ENCODE data around the gene SLC11A1.

SLC11A1 gene

DNA sequence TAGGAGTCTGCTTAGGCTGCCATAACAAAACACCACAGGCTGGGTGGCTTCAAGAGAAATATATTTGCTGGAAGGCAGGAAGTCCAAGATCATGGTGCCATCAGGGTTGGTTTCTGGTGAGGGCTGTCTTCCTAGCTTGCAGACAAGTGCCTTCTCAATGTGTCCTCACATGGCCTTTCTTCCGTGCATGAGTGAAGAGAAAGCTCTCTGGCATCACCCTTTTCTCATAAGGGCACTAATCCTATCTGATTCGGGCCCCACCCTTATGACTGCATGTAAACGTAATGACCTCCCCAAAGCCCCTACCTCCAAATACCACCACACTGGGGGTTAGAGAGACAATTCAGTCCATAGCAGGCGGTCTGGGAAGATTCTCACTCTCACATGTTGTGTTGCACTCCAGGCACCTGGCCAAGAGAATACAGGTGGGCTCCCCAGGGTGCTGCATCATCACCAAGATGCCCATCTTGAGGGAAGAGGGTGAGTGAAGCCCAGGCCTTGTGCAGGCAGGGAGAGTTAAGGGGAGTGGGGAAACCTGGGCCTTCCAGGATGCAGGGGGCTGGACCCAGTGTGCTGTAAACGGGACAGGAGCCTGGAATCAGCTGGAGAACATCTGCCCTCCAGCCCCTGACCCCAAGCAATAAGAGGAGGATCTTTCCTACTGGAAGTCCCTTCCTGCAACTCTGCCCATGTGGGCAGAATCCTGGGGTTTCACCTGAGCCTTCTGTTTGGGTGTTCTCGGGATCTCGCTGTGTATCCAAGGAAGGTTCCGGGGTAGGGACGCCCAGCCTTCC lies 15.3 kb upstream of the SLC11A1 start:
- DNase-seq (ENCODE audit: low read depth in 2 of 2): no peak

DNA sequence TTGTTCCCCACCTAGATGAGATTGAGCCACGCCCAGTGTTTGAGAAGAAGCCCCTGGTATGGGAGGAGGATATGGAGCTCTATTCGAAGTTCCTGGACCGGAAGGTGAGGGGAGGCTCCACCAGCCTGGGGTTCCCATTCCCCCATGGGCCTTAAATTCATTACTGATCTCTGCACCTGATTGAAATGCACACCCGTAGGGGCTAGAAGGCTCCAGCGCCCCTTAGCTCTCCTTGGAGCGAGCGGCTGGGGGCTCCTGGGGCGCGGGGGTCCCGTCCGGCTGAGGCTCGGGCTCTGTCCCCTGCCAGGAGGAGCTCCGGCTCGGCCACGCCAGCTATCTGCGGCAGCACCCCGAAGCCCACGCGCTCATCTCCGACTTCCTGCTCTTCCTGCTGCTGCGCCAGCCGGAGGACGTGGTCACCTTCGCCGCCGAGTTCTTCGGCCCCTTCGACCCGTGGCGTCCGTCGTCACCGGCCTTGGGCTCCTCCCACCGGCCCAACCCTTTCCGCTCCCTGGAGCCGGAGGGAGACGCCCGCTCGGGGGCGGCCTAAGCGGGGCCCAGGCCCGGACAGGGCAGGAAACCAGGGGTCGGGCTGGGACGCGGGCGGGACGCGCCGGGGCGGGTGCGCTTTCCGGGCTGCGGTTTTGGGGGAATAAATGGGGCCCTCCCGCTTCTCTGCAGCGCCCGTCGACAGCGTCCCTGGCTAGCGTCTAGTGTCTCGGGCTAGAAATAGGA lies 14.5 kb upstream of the SLC11A1 start:
- DNase-seq (ENCODE audit: low read depth in 2 of 2): no peak

DNA sequence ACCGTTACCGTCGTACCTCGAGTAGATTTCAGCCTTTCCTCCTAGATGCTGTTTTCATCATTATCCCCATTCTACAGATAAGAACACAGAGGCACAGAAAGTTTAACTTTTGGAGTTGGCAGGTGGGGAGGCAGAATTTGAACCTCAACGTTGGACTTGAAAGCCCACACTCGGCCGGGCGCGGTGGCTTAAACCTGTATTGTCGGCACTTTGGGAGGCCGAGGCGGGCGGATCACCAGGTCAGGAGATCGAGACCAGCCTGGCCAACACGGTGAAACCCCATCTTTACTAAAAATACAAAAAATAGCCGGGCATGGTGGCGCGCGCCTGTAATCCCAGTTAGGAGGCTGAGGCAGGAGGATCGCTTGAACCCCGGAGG lies 13.9 kb upstream of the SLC11A1 start:
- DNase-seq (ENCODE audit: low read depth in 2 of 2): no peak

DNA sequence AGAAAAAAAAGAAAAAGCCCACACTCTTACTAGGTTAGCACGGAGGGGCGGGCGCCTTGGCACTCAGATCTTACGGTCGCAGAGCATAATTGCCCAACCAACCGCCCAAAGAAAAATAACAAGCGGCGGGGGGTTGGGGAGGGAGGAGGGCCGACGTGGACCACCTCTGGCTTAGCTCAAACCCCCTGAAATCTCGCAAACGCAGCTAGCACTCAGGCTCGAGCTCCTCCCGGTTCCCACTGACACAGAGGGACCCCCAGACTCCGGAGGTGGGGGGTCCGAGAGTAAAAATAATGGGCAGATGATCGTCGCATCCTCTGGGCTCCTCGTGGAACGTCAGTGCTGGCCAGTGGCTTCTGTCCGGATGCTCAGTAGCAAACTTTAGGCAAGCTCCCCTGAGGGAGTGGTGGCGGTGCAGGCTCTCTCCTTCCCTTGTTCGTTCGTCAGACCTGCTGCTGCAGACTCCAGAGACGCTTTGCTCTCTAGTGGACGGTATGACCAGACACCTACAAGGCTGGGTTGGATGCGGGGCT lies 13.4 kb upstream of the SLC11A1 start:
- no peak for DNase-seq (ENCODE audit: low read depth in 2 of 2)

DNA sequence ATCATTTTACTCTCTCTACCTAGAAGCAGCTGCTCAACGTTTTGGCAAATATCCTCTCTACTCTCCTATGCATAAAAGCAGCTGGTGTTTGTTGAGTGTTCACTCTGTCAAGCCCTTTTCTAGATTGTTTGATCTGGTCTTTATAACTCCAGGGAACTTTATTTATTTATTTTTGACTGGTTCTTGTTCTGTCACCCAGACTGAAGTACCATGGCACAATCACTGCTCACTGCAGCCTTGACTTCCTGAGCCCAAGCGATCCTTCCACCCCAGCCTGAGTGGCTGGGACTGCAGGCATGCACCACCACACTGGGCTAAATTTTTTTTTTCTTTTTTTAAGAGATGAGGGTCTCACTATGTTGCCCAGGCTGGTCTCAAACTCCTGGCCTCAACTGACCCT lies 12.7 kb upstream of the SLC11A1 start:
- no peak for DNase-seq (ENCODE audit: low read depth in 2 of 2)

DNA sequence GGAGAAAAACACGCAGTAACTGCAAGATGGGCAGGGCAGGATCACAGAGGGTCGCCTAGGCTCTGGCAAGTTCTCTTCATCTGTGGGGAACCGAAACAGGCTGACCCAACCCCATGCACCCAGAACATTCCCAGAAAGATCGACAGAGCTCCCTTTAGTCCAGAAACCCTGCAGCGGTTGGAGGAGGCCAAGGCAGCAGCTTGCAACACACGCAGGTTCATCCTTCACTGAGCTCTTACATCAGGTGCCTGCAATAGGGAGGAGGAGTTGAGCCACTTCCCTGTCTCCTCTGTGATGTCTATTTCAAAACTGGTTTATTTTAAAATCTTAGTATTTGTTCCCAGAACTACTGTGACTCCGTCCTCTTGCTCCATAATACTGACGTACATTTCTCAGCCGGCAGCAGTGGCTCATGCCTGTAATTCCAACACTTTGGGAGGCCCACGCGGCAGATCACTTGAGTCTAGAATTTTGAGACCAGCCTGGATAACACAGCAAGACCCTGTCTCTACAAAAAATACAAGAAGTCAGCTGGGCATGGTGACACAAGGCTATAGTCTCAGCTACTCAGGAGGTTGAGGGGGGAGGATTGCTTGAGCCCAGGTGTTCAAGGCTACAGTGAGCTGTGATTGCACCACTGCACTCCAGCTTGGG lies 11.5 kb upstream of the SLC11A1 start:
- DNase-seq (ENCODE audit: low read depth in 2 of 2): no peak

DNA sequence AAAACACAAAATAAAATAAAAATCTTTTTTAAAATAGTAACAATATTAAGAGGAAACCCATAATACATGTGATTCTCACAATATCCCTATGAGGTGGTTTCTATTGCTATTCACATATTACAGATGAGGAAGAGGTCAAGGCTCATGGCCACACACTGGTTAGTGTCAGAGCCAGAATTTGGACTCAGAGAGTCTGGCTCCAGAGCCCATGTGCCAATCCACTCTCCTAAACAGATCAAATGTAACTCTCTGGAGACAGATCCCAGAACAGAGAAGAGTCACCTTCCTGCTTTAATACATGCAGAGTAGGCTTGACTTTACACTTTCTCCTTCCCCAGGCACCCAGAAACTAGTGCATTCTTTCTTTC lies 10.1 kb upstream of the SLC11A1 start:
- no peak for DNase-seq (ENCODE audit: low read depth in 2 of 2)

DNA sequence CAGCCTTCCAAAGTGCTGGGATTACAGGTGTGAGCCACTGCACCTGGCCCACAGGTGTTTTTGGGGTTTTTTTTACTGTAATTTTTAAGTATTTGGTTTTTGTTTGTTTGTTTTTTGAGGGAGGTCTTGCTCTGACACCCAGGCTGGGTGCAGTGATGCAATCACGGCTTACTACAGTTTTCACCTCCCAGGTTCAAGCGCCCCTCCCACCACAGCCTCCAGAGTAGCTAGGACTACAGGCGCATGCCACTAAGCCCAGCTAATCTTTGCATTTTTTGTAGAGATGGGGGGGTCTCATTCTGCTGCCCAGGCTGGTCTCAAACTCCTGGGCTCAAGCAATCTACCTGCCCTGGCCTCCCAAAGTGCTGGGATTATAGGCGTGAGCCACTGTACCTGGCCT lies 7.3 kb upstream of the SLC11A1 start:
- no peak for DNase-seq (ENCODE audit: low read depth in 2 of 2)

DNA sequence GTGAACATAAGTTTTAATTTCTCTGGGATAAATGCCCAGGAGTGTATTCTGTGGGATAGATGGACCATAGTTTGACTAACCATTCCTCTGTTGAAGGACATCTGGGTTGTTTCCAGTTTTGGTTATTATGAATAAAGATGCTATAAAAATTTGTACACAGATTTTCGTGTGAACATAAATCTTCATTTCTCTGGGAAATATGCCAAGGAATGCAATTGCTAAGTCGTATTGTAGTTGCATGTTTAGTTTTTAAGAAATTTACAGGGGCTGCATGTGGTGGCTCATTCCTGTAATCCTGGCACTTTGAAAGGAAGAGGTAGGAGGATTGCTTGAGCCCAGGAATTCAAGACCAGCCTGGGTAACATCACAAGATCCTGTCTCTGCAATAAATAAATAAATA lies 6.9 kb upstream of the SLC11A1 start:
- DNase-seq (ENCODE audit: low read depth in 2 of 2): peak; percentile 87 to 88

DNA sequence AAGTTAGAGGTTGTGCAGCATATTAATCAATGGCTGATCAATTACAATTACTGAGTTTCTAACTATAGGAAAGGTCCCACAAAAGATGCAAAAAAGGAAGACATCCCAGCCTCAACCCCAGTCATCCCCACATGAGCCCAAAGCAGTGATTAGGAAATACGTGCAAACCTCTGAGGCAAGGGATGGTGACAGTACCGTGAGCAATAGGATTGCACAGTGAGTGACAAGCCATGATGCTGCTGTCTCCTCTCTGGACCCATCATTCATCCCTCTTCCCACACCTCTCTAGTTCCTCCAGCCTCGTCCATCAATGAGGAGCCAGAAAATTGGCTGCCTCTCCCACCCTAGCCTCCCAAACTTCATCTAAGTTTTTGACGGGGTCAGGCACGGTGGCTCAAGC lies 4.0 kb upstream of the SLC11A1 start:
- no peak for DNase-seq (ENCODE audit: low read depth in 2 of 2)

DNA sequence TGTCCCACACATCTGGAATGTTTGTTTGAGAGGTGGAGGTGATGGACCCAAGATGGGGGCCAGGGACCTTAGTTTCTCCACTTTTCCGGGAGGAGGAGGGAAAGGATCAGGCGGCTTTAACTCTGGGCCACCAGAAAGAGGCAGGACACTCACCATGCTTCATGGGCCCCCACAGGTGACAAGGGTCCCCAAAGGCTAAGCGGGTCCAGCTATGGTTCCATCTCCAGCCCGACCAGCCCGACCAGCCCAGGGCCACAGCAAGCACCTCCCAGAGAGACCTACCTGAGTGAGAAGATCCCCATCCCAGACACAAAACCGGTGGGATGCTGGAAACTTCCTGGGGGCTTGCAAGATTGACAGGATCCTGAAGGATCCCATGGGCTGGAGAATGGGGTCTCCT lies 712 bp downstream of the SLC11A1 start:
- DNase-seq (ENCODE audit: low read depth in 2 of 2): no peak

DNA sequence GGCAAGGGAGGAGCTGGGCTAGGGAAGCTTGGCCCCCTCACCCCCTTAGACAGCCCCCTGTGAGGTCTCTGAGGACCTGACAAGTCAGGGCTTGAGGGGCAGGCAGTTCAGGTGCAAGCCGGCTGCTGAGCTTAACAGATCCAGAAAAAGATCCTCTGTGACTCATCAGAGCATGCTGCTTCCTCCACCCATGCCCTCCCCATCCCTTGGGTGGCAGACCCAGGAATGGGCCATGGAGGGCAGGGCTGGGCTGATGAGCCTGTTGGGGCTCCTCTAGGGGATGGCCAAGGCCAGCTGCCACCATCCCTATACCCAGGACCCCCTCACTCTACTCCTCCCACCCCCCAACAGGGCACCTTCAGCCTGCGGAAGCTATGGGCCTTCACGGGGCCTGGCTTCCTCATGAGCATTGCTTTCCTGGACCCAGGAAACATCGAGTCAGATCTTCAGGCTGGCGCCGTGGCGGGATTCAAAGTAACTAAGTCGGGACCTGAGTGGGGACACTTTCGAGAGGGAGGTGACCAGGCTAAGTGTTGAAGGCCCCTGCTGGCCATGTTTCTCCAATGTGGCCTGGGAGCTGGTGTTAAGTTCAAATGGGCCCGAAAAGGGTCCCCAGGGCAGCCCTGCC lies 1.9 kb downstream of the SLC11A1 start:
- DNase-seq (ENCODE audit: low read depth in 2 of 2): no peak

DNA sequence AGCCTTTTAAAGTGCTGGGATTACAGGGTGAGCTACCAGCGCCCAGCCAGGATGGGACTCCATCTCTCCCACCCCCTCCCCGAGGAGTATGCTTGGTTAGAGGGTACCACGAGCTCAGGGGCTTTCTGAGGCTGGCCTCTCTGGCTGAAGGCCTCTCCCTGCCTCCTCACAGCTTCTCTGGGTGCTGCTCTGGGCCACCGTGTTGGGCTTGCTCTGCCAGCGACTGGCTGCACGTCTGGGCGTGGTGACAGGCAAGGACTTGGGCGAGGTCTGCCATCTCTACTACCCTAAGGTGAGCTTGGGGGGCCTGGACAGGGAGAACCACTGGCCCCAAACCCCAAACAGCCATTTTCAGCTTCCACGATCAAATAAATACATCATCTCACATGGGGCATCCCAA lies 2.9 kb downstream of the SLC11A1 start:
- no peak for DNase-seq (ENCODE audit: low read depth in 2 of 2)

DNA sequence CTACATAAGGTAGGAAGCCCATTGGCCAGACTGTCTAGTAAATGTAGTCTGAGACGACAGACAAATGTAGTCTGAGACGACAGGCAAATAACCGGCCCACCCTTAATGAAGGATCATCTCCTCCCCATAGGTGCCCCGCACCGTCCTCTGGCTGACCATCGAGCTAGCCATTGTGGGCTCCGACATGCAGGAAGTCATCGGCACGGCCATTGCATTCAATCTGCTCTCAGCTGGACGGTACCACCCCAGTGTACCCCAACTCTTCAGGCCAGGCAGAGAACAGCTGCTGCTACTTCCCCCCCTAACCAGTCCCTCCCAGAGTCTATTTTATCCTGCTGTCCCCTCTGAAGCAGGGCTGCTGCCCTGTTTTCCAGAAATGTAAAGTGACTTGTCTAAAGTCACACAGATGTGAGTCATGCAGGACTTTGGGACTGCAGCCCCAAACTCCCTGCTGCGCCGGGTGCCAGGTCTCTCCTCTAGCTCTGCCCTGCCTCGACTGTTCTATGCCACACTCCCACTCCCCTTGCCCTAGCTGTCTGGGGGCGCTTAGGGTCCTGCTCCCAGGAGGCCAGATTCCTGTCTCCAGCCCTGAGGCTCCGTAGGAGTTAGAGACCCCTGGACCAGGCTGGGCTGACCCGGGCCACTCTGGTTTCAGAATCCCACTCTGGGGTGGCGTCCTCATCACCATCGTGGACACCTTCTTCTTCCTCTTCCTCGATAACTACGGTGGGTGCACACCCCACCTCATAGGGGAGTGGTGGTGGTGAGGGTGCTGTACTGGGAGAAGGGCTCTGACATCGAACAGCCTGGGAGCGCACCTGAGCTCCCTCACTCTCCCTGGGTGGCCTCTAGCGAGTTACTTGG lies 4.7 kb downstream of the SLC11A1 start:
- DNase-seq (ENCODE audit: low read depth in 2 of 2): no peak

DNA sequence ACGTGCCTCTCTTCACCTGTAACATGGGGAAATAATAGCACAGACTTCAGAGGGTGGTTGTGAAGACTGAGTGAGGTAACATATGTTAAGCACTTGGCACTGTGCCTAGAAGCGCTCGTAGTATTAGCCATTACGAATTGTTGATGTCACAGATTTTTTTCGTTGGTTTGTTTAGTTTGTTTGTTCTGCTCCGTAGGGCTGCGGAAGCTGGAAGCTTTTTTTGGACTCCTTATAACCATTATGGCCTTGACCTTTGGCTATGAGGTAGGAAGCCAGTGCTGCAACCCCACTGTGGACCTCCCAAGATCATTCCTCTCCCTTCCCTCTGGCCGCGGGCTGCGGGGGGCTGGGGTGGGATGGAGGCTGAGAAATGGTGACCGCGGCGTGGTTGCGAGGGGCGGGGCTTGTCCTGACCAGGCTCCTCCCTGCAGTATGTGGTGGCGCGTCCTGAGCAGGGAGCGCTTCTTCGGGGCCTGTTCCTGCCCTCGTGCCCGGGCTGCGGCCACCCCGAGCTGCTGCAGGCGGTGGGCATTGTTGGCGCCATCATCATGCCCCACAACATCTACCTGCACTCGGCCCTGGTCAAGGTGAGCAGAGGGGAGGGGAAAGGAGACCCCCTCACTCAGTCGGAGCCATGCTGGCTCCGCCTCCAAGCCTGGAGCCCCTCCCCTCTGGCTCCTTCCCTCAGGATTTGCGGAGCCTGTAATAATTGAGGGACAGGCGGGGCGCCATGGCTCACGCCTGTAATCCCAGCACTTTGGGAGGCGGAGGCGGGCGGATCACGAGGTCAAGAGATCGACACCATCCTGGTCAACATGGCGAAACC lies 5.5 kb downstream of the SLC11A1 start:
- peak in 1 of 2 experiments; percentile 26 for DNase-seq (ENCODE audit: low read depth in 2 of 2)

DNA sequence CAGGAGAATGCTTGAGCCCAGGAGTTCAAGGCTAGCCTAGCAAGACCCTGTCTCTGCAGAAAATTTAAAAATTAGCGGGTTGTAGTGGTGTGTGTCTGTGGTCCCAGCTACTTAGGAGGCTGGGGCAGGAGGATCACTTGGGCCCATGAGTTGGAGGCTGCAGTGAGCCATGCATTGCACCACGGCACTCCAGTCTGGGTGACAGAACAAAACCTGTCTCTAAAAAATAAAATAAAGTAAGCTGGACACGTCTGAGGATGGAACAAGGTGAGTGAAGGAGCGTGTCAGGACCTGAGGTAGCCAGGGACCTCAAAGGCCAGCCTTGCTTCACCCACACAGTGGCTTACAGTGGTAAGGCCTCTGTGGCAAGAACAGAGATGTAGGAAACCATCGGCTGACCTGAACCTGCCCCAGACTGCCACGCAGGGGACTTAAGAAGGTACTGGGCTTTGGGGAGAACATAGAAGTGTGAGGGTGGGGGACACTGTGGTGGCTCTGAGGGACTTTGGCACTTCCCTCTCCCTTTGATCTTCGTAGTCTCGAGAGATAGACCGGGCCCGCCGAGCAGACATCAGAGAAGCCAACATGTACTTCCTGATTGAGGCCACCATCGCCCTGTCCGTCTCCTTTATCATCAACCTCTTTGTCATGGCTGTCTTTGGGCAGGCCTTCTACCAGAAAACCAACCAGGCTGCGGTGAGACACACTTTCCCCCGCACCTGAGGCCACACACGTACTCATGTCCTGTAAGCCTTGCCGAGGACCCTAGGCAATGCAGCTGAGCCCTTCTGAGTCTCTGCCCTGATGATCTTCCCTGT lies 7.5 kb downstream of the SLC11A1 start:
- no peak for DNase-seq (ENCODE audit: low read depth in 2 of 2)

DNA sequence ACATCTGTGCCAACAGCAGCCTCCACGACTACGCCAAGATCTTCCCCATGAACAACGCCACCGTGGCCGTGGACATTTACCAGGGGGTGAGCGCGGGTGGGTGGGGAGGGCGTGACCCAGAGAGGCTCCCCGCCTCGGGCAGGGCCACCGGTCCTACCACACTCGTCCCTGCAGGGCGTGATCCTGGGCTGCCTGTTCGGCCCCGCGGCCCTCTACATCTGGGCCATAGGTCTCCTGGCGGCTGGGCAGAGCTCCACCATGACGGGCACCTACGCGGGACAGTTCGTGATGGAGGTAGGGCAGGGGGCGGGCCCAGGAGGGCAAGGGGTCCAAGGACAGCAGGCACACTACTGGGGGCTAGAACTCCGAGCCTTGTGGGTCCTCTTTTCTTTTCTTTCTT lies 9.1 kb downstream of the SLC11A1 start:
- no peak for DNase-seq (ENCODE audit: low read depth in 2 of 2)

DNA sequence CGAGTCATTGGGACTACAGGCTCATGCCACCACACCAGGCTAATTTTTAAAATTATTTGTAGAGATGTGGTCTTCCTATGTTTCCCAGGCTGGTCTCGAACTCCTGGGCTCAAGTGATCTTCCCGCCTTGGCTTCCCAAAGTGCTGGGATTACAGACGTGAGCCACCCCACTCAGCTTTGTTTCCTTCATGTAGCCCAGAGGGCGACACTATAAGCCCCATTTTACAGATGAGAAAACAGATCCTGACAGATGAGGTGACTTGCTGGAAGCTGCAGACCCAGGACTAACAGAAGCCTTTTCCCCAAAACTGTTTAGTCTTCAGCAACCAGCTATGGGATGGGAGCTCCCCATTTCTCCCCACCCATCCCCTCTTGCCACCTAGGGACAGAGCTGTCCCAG lies 10.4 kb downstream of the SLC11A1 start:
- DNase-seq (ENCODE audit: low read depth in 2 of 2): no peak

DNA sequence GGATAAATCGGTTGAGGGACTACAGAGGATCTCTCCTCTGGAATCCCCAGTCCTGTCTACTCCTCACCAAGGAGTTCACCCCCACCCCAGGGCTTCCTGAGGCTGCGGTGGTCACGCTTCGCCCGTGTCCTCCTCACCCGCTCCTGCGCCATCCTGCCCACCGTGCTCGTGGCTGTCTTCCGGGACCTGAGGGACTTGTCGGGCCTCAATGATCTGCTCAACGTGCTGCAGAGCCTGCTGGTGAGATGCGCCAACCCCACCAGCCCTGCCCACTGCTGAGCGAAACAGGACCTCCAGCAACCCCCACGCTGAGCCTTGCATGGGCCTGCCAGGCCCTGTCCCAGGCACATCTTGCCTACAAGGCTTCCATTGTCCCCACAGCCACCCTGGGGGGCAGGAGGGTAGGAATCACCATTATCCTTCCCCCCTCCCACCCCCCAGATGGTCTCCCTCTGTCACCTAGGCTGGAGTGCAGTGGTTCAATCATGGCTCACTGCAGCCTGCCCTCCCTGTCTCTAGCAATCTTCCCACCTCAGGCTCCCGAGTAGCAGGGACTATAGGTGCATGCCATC lies 10.9 kb downstream of the SLC11A1 start:
- DNase-seq (ENCODE audit: low read depth in 2 of 2): no peak

Measured in fibroblast of skin of left quadriceps (primary cell).